Activated T-cell treated with anti-CD3 and anti-CD28 coated beads for 4 hours (primary cell): ENCODE data around the gene PTPRN2.
A peak's percentile ranks its signal among the peaks of the same experiment; 100 is the strongest.
"Not testable (repeated sequence)": the region's sequence is repeated elsewhere in the genome, so short reads cannot be mapped to it uniquely, and the experiment has no call there.

Experiments used
- DNase-seq: peaks from one replicate; pipeline ENCODE4 v3.0.0-alpha.2; 2020

PTPRN2 gene

DNA sequence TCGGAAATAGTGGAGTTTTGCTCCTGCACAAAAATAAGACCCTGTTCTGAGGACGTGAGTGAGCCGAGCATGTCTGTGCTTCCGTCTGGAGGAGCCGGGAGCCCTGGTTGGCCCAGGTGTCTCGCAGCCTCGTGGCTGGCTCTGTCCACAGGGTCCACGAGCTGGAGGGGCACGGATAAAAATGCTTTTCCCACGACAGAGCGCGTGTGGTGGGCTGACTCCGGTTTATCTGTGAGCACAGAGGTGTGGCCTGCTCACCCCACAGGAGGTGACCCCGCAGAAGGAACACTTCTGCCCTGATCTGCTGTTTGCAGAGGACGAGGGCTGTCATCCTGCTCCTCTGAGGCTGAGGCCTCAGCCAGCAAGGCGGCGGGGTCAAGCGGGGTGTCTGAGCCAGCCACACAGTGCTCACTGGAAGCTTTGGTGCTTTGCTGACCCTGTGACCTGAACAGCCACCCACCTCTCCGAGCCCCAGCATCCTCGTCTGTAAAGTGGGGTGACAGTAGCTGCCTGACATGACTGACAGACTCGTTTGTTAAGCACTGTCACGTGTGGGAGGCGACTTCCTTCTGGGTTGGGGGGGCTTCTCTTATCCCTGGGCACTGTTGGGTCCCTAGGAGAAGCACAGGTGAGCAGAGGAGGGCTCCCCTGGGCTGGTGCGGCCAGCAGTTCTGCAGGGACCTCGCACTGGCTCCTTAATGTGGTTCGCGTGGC lies 1088.3 kb downstream of the PTPRN2 start:
- no peak for DNase-seq

GRCh38 chr7:157498657-157499056 lies 1089.0 kb downstream of the PTPRN2 start:
- no peak for DNase-seq

- no peak for DNase-seq
Observed at GRCh38 chr7:157497744-157498651, 1089.6 kb downstream of the PTPRN2 start.

DNA sequence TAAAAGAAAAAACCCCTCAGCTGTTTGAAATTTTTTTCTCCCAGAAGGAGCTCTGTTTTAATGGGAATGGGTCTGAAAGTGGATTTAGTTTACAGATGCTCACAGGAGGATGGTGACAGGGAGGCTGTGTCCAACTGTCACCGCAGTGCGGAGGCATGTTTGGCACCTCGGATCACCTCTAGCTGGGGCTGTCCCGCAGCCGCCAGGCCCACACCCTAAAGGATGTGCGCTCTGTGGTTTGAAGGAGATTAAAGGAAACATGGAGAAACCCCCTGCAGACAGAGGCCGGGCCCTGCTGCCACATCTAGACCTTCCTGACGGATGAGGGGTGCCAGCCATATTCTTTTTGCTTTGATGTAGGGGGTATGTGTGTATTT lies 1090.3 kb downstream of the PTPRN2 start:
- no peak for DNase-seq

GRCh38 chr7:157496416-157497275 lies 1091.0 kb downstream of the PTPRN2 start:
- DNase-seq, result no peak

DNA sequence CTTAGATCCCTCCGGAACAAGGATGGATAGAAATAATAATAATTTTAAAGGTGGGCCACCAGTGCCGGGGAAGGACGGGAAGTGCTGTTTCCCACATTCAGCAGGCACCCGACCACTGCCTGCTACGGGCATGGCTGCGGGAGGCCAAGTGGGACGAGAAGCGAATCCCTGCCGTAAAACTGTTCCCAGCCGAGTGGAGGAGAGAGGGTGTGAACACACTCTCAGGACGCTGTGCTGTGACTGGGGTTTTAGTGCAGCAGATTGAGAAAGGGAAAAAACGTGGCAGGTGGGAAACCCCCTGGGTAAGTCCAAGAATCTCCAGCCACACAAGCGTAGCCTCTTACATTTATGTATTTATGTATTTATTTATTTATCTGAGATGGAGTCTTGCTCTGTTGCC lies 1092.0 kb downstream of the PTPRN2 start:
- no peak for DNase-seq

DNA sequence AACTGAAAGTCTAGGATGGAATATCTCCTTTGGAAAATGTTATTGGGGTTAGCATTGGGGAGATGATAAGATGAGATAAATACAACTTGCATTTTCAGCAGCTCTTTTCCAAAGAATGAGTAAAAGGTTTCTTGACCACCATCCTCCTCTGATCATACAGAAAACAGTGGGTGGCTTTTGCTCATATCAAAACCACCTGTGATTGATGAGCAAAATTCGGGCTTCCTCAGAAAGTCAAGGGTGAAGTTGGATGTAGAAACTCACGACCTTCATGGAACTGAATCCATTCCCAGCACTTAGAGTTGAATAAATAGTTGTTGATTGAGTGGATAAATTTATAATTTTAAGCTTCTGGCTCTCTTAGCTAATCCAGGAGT lies 1092.5 kb downstream of the PTPRN2 start:
- no peak for DNase-seq

DNA sequence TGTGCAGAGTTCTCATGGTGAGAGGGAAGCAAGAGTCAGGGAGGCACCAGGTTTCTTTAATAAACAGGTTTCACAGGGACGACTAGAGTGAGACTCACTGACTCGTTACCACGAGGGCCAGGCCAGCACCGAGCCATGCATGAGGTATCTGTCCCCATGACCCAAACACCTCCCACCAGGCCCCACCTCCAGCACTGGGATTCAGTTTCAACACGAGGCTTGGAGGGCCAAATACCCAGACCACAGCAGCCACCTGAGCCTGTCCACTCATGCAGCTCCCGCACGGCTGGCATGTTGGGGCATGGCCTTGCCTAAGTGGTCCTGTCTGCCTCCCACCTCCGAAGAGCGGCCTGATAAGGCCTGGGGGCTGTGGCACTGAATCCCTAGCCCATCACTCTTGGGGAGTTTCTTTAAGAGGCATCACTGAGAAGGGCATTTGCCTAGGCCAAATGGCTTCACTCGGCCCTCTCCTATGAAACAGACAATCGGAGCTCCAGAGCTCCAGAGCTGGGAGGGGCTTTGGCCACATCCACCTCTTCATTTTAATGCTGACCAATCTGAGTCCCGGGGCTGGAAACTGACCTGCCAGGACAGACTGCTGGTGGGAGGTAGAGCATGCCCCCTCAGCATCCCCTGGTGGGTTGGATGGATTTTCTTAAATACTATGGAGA lies 1093.0 kb downstream of the PTPRN2 start:
- no peak for DNase-seq

GRCh38 chr7:157493776-157494175 lies 1093.8 kb downstream of the PTPRN2 start:
- no peak for DNase-seq

DNA sequence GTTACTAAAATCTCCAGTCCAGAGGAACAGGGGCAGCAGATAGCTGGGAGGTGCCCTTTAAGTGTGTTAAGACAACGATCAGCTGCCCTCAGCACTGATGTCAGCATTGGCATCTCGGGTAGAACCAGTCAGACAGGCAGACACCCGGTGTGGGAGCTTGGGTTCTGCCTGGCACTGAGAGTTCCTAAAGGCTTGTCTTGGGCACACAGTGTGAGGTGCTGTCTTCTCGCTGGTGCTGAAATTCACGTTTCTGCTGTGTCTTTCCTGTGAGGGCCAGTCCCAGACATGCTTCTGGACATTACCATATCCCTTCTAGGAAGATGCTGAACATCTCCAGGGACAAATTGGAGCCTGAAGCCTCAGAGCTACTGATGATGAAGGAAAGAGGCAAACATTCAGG lies 1094.6 kb downstream of the PTPRN2 start:
- DNase-seq, result no peak

GRCh38 chr7:157490465-157490912 lies 1097.1 kb downstream of the PTPRN2 start:
- DNase-seq, result peak; percentile 29

DNA sequence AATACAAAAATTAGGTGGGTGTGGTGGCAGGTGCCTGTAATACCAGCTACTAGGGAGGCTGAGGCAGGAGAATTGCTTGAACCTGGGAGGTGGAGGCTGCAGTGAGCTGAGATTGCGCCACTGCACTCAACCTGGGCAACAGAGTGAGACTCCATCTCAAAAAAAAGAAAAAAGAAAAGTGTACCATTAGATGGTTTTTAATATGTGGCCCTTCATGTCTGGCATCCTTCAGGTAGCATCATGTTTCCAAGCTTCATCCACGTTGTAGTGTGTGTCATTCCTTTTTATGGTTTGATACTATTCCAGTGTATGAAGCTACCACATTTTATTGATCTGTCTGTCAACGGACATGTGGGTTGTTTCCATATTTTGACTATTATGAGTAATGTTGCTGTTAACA lies 1097.8 kb downstream of the PTPRN2 start:
- DNase-seq, result not testable (repeated sequence)
